ENCODE data around the gene ODR4. TPM values are rescaled to one million over a fixed set of nuclear protein-coding genes. Genes with fewer than 3 reads are reported as not detected.
A peak's percentile ranks its signal among the peaks of the same experiment; 100 is the strongest.

ODR4 gene
- total and polyA plus RNA-seq, 2 of the 4 experiments (the other 2 are of a cell fraction), result 9.4 to 9.7 TPM

GRCh38 chr1:186421446-186421845, 45.8 kb downstream of the ODR4 start:
- Histone ChIP-seq H4K91ac (ENCODE audit: insufficient read depth, low read depth, low read length) (no peak overlapping the region), H3K9me1 (ENCODE audit: insufficient read depth, low read length) (peaks cover 3% of the 10 kb centered on the region; the same call in 1 of the 2 replicates), H3K79me1 (ENCODE audit: low read depth in 1 of 2, low read length in 2 of 2) (no peaks in the 10 kb centered on the region; a peak in 1 of 4 replicates), H3K4ac (ENCODE audit: low read depth, low read length) (no peak overlapping the region), H4K5ac (ENCODE audit: low read depth, low read length) (no peak overlapping the region; the same call in 1 of the 2 replicates), H3K9me3 (ENCODE audit: control insufficient read depth, insufficient read depth, low read length) (no peaks in the 10 kb centered on the region), H3K4me1 (ENCODE audit: control insufficient read depth, insufficient read depth, low read length) (peaks cover 7% of the 10 kb centered on the region), H3K4me3 (ENCODE audit: insufficient read depth, low read depth, low read length) (no peak overlapping the region), H3K18ac (ENCODE audit: low read depth, low read length) (no peak overlapping the region; the same call in 1 of the 2 replicates), H4K20me1 (ENCODE audit: insufficient read depth, low read length) (no peaks in the 10 kb centered on the region), H3K14ac (replicated peaks; ENCODE audit: low read depth, low read length) (no peak overlapping the region), H2BK120ac (ENCODE audit: low read depth, low read length) (no peak overlapping the region), H3K27ac (ENCODE audit: insufficient read depth, low read length) (no peak overlapping the region), H3K23ac (ENCODE audit: low read depth, low read length) (no peak overlapping the region), H3K9ac (ENCODE audit: low read depth, low read length) (no peak overlapping the region), H3K4me2 (ENCODE audit: low read depth, low read length) (no peak overlapping the region), H4K8ac (ENCODE audit: low read depth in 2 of 2, low read length in 2 of 2) (no peak overlapping the region), H3K56ac (ENCODE audit: extremely low read depth, insufficient read depth, low read length) (no peak overlapping the region), H2BK5ac (ENCODE audit: low read depth, low read length, poor library complexity, severe bottlenecking) (no peak overlapping the region), H2BK15ac (ENCODE audit: low read depth, low read length) (no peak overlapping the region), H2AFZ (replicated peaks; ENCODE audit: low read length, poor library complexity) (no peak overlapping the region), H2AK5ac (ENCODE audit: low read depth, low read length) (0 out of 2 replicates have a peak overlapping the region, but pooled peaks have one; percentile 20), H3K27me3 (ENCODE audit: control insufficient read depth, insufficient read depth, low read length) (no peaks in the 10 kb centered on the region), H2BK20ac (ENCODE audit: low read depth, low read length) (no peak overlapping the region), H2AK9ac (replicated peaks; ENCODE audit: low read depth, low read length, poor library complexity) (no peak overlapping the region), H3K36me3 (ENCODE audit: control insufficient read depth, insufficient read depth, low read length) (peaks cover 5% of the 10 kb centered on the region)
- CTCF ChIA-PET, result no interaction called here
- no peak for DNase-seq
- intact Hi-C loops (cut with micrococcal nuclease) (loop anchor here (5.0 kb wide), 1 partner anchor 56 kb away; no protein-coding TSS in a partner anchor), in situ Hi-C loops (cut with MboI; ENCODE audit: low sequenced_read_pairs) (no loop called here), dilution Hi-C loops (cut with HindIII; ENCODE audit: low sequenced_read_pairs, unreplicated experiment) (no loop called here)
- no CpG with 5 or more reads among the region's 6 CpGs for WGBS, 2 experiments (ENCODE audit: extremely low coverage in 2 of 2, insufficient read length in 1 of 2)
- no TSS peak for BruUV-seq (replicated peaks)
- POLR2A ChIA-PET (ENCODE audit: unreplicated experiment), result no interaction called here
- ATAC-seq (ENCODE audit: low read depth), result no peak
- TF ChIP-seq NFE2L2 (IDR thresholded peaks at IDR 0.05; ENCODE audit: low read depth, low read length), result no peak

Measured in IMR-90 (cell line).